ENCODE measurements around the gene ANKRD13D. TPM values are rescaled to one million over a fixed set of nuclear protein-coding genes. Genes with fewer than 3 reads are reported as not detected.

The ANKRD13D gene
- total RNA-seq, 2 donors from 2014 or later, result 22.1 to 22.6 TPM

DNA sequence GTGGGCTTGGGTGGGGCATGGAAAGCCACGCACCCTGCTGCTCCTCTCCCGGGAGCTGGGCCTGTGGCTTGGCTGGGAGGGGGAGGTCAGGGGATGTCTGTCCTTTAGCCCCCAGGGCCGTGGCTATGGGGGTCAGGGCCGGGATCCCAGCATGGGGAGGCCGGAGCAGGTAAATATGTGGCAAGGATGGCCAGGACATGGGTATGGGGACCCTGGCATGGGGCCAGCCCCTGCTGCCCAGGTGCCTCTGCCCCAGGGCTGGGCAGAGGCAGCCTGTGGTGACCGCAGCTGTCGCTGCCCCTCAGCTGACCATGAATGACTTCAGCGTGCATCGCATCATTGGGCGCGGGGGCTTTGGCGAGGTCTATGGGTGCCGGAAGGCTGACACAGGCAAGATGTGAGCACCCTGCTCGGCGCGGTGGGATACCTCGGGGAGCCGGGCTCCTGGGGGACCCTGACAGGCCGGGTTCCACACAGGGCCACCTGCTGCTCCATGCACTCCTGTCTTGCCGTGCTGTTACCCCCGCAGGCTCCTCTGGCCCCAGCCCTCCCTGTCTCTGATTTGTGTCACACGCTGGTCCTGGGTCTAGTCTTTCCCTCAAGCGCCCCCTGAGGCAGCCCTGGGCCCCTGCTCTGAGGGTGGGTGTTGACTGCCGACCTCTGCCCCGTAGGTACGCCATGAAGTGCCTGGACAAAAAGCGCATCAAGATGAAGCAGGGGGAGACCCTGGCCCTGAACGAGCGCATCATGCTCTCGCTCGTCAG, 8.1 kb upstream of the ANKRD13D start:
- peak; percentile 22 for DNase-seq
- ATAC-seq, result no peak
- intact Hi-C loops (cut with DNase I), result no loop called here

- ATAC-seq (no peak), DNase-seq (no peak)
- intact Hi-C loops (cut with DNase I), result no loop called here
These were observed 7.5 kb upstream of the ANKRD13D start for GRCh38 chr11:67281552-67282150.

- ATAC-seq (no peak), DNase-seq (peak; percentile 17)
- intact Hi-C loops (cut with DNase I), result no loop called here
These were observed 6.8 kb upstream of the ANKRD13D start for GRCh38 chr11:67282155-67282875.

- intact Hi-C loops (cut with DNase I), result no loop called here
- DNase-seq, result peak; percentile 21
- ATAC-seq, result no peak
These were observed 6.2 kb upstream of the ANKRD13D start for GRCh38 chr11:67282876-67283371.

DNA sequence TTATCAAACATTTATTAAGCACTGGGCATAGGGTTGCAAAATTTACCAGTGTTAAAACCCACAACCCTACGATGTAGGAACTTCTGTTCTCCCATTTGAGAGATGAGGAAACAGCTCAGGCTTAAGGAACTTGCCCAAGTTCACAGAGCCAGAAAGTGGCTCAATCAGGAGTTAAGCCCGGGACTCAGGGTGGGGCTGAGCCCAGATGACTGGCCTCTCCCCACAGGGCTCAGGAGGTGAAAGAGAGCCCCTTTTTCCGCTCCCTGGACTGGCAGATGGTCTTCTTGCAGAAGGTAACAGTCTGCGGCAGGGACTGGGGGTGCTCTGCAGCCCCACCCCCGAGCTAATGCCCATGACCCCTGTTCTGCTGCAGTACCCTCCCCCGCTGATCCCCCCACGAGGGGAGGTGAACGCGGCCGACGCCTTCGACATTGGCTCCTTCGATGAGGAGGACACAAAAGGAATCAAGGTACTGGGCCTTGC, 5.6 kb upstream of the ANKRD13D start:
- intact Hi-C loops (cut with DNase I), result no loop called here
- ATAC-seq, result peak in 1 of 2 donors; percentile 13
- DNase-seq, result peak; percentile 34

GRCh38 chr11:67284811-67285540, 4.1 kb upstream of the ANKRD13D start:
- DNase-seq (peak; percentile 21), ATAC-seq (no peak)
- intact Hi-C loops (cut with DNase I), result no loop called here

DNA sequence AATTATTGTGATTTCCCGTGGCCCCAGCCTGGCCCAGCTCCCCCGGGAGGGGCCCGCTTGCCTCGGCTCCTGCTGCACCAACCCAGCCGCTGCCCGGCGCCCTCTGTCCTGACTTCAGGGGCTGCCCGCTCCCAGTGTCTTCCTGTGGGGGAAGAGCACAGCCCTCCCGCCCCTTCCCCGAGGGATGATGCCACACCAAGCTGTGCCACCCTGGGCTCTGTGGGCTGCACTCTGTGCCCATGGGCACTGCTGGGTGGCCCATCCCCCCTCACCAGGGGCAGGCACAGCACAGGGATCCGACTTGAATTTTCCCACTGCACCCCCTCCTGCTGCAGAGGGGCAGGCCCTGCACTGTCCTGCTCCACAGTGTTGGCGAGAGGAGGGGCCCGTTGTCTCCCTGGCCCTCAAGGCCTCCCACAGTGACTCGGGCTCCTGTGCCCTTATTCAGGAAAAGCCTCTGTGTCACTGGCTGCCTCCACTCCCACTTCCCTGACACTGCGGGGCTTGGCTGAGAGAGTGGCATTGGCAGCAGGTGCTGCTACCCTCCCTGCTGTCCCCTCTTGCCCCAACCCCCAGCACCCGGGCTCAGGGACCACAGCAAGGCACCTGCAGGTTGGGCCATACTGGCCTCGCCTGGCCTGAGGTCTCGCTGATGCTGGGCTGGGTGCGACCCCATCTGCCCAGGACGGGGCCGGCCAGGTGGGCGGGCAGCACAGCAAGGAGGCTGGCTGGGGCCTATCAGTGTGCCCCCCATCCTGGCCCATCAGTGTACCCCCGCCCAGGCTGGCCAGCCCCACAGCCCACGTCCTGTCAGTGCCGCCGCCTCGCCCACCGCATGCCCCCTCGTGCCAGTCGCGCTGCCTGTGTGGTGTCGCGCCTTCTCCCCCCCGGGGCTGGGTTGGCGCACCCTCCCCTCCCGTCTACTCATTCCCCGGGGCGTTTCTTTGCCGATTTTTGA, 3.3 kb upstream of the ANKRD13D start:
- intact Hi-C loops (cut with DNase I), result no loop called here
- DNase-seq (peak; percentile 26), ATAC-seq (no peak)

DNA sequence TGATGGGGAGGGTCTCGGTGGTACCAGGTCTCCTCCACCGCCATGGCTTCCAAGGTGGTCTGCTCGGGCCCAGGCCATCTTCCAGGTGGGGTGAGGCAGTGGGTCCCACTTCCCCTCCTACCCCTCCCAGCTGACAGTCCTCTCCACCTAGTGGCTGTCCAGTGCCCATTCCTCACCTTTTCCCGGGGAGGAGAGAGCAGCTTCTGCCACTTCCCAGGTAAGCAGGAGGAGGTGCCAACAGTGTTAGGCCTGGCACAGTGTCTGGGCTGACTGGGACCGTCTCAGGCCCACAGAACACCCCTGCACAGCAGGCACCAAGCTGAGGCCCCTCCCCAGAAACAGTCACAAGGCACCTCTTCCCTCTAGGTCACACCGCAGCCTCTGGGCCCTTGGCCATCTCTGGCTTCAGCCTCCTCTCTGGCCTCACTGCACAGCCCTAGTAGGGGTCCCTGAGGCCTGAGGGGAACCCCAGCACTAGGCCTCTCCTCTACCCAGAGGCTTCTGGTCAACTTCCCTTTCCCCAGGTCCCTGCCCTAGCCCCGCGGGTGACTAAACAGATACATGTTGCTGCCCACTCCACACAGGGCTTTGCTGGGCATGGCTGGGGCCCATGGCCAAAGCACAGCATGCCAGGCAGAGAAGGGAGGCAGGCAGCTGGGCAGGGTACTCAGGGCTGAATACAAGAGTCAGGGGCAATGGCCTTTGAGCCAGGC, 2.3 kb upstream of the ANKRD13D start:
- DNase-seq (peak; percentile 30), ATAC-seq (no peak)
- intact Hi-C loops (cut with DNase I), result no loop called here

- intact Hi-C loops (cut with DNase I), result no loop called here
- peak; percentile 18 for DNase-seq
- no peak for ATAC-seq
These were observed 1.5 kb upstream of the ANKRD13D start for GRCh38 chr11:67287355-67288197.

- intact Hi-C loops (cut with DNase I), result no loop called here
- ATAC-seq (no peak), DNase-seq (no peak)
These were observed 978 bp upstream of the ANKRD13D start for GRCh38 chr11:67288198-67288451.

GRCh38 chr11:67288452-67289225, 464 bp upstream of the ANKRD13D start:
- peak; percentile 86 to 88 for ATAC-seq
- intact Hi-C loops (cut with DNase I), result no loop called here
- DNase-seq, result peak; percentile 92

DNA sequence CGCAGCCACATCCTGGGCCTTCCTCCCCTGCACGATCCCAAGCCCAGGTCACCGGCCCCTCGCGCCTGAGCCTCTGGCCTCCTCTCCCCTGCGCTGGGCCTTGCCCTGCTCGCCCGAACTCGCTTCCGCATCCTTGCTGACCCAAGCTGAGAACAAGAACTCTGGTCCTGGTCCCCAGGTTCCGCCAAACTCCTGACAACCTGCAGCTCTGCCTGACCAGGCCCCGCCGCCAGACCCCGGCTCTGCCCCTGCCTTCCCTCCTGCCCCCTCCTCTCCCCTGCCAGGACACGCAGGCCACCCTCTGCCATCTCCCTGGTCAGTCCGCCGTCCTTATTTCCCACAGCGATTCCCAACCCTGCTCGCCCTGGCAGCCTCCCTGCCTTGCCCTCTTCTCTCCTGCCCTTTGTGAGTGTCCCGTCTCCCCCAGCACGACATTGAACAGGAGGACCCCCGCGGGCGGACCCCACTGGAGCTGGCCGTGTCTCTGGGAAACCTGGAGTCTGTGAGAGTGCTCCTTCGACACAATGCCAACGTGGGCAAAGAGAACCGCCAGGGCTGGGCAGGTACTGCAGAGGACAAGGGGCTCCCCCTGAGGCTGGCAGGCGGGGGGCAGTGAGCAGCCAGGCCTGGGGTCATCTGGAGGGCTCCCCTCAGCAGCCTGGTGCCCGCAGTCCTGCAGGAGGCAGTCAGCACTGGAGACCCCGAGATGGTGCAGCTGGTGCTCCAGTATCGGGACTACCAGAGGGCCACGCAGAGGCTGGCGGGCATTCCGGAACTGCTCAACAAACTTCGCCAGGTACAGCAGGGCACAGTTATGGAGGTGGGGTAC, 762 bp downstream of the ANKRD13D start:
- ATAC-seq (peak; percentile 2 to 3), DNase-seq (peak; percentile 43)
- intact Hi-C loops (cut with DNase I), result no loop called here

- ATAC-seq (peak in 1 of 2 donors; percentile 0), DNase-seq (peak; percentile 82)
- intact Hi-C loops (cut with DNase I), result no loop called here
These were observed 1.7 kb downstream of the ANKRD13D start for GRCh38 chr11:67290801-67291200.

- ATAC-seq (no peak), DNase-seq (peak; percentile 24)
- intact Hi-C loops (cut with DNase I), result no loop called here
These were observed 2.6 kb downstream of the ANKRD13D start for GRCh38 chr11:67291481-67292381.
